GM19240 (cell line): Measurements from ENCODE around the gene COX7B.
"Not testable (repeated sequence)": the region's sequence is repeated elsewhere in the genome, so short reads cannot be mapped to it uniquely, and the experiment has no call there.

Experiments used
- DNase-seq: peaks from one replicate; pipeline ENCODE4 v3.0.0; 2011; ENCODE audit warnings: low spot score; ENCODE audit not compliant: insufficient read length

COX7B gene

GRCh38 chrX:77899081-77899828 is at the start of gene COX7B:
Gene COX7B (plus strand): TSS chrX:77899468. CDS start chrX:77899554, 86 bp downstream.
- DNase-seq: no peak

DNA sequence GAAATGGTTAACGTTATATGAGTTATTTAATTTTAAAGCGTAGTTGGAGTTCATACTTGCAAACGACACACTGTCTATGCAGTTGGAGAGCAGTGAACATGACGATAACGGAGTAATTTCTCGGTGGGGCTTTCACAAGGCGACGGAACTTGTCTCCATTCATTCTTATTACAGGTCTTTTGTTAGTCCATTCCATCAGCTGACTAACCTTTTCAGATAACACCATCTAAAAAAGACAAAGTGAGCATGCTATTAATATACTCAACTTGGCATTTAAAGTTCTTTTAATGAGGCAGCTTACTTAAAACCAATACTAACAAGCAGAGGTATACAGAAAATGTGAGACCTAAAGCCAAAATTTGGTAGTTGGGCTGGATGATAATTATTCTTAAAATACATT is 23.9 kb upstream of the COX7B start:
- no peak for DNase-seq

GRCh38 chrX:77881418-77881817 is 17.9 kb upstream of the COX7B start:
- not testable (repeated sequence) for DNase-seq

DNA sequence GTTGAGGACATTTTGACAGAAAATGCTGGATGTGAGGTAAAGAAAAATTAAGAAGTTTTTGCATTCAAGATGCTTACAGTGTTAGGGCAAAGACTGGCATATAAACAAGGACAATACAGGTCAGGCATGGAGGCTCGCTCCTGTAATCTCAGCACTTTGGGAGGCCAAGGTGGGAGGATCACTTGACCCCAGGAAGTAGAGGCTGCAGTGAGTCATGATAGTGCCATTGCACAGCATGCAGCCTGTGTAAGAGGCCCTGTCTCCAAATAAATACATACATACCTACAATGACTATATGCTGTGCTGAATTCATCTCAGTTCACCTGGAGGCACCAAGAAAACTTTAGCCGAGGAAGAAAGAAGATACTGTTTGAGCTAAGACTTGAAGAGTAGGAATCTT is 6.4 kb upstream of the COX7B start:
- DNase-seq: no peak

- no peak for DNase-seq
These were observed 5.6 kb upstream of the COX7B start for GRCh38 chrX:77893713-77894112.

DNA sequence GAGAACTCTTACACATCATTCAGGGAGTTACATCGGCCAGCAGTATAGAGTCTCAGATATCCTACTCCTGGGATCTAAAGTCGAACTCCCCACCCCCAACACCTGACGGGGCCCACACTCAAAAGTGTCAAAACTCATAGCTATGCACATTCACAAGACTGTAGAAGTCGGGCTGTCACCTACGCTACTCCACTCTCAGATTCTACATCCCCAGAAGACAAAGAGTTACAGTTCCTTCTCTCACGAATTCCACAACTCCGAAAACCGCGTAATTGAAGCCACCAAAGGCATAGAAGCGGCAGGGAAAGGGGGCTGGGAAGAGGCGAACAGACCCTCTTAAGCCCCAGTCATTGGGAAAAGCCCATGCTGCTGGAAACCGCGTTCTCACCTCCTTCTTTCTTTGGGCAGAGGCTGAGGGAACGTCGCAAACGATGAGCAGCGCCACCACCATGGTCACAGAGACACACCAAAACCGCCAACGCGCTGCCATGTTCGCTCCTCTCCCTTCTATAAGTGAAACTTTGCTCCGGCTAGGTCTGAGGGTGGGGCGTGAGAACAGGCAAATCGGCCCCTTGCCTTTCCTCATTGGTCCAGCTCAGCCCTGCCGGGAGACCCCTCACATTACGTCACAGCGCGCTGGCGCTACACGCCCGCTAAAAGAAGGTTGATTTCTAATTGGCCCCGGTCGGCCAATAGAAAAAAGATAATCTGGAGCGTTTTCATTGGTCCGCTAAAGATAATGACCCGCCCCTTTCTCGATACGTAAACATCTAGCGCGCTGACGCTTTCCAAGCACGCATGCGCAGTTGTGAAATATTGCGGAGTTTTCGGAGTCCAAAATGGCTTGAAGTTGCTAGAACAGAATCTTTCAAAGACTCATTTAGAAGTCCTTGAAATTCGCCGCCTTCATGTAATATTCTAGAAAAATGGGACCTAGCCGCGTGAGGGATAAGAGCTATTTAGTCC is 4.1 kb upstream of the COX7B start, which contains the start of gene MAGT1:
TSS of gene MAGT1 (minus strand) at position 515 of the 966 bp plus-strand sequence. CDS start at position 490, 25 bp downstream.
- DNase-seq: peak; percentile 30

GRCh38 chrX:77900688-77901087 is 1.4 kb downstream of the COX7B start:
- no peak for DNase-seq

DNA sequence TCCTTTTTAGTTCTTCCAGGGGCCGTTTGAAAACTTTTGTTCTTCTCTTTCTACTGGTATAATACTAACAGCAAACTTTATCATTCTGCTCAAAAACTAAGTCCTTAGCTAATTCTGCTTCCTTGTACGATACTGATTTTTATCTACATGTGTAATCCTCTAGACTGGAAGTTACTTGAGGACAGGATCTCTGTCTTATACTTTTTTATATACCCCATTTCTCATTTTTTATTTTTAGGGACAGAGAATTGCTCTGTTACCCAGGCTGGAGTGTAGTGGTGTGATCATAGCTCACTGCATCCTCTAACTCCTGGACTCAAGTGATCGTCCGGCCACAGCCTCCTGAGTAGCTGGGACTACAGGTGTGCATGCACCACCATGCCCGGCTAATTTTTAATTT is 2.2 kb downstream of the COX7B start:
- DNase-seq: no peak

GRCh38 chrX:77910108-77910840 is 11.0 kb downstream of the COX7B start, which contains the start of gene ATP7A:
Gene ATP7A (plus strand): TSS chrX:77910693. CDS start chrX:77971642, 60,949 bp downstream.
- peak; percentile 63 for DNase-seq

DNA sequence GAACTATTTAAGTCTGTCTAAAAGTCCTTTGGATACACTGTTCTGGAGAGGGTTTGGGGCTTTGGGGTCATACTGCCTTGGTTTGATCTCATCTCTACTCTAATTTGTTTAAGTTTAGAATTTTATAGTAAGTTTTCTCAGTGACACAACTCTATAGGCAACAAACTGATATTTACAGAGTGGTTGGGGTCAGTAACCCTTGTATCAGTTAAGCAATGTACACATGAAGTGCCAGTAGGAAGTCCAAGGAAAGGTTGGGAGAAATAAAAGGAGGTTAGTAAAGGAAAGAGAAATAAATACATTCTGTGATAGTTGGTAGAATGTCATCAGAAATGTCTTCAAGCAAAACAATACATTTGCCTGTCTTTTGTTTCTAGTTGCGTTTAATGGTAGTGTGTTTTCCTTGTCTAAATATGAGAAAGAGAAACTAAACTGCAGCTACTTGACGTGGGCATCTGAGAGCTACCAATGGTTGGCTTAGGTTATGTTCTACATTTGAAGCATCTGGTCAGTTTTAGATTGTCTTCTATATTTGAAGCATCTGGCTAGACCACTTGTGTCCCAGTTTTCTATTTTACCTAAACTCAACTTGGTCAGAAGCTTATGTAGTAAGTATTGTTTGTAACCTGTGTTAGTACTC is 18.1 kb downstream of the COX7B start:
- DNase-seq: no peak

DNA sequence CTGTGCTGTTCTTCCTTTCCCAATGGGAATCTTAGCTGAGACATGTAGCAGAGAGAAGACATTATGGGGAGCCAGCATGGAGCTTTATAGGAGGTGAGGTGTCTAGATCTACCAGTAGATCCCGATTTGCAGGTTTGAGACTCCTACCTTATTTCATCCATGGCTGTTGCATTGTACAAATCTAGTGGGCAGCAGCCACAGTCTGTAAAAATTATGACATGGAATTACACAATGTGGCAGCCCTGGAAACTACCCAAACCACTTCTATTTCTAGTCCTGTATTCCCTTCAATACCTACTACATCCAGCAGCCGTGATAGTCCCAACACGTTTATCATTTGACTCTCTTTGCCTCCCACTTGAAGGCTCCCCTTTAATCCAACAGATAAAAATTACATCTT is 19.3 kb downstream of the COX7B start:
- DNase-seq: no peak

GRCh38 chrX:77919370-77919769 is 20.1 kb downstream of the COX7B start:
- DNase-seq: not testable (repeated sequence)

DNA sequence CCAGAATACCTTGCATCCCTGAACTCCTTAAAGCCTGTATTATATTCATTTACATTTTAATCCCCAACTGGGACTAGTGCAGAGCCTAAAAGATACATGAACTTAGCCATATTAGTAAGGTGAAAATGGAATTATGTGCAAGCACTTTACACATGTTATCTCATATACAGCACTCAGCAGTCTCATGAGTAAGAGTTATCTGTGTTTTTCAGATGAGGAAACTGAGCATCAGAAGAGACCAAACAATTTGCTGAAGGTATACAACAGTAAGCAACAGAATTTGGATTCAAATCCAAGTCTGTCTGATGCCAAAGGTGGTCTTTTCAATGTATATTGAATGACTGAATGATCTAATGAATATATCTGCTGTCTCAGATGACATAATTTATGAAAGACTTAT is 23.5 kb downstream of the COX7B start:
- no peak for DNase-seq

- DNase-seq: no peak
These were observed 25.1 kb downstream of the COX7B start for GRCh38 chrX:77924320-77924859.

- no peak for DNase-seq
These were observed 26.5 kb downstream of the COX7B start for GRCh38 chrX:77925764-77926163.

GRCh38 chrX:77930581-77930980 is 31.3 kb downstream of the COX7B start:
- DNase-seq: no peak

DNA sequence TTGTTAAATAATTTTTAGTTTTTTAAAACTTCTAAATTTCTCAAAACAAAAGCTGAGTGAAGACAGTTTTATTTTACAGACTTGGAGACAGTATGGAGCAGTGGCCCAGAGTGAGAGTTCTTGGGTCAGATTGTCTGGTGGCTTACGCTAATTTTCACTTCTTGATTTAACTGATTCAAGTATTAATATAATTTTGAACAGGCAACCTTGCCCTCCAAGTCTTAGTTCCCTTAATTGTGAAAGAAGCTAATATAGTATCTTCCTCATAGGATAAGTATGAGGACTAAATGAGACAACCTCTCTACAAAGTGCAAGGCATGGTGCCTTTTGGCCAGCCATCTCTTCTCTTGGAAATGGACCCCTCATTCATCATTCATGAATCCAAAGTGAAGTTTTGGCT is 36.6 kb downstream of the COX7B start:
- no peak for DNase-seq

DNA sequence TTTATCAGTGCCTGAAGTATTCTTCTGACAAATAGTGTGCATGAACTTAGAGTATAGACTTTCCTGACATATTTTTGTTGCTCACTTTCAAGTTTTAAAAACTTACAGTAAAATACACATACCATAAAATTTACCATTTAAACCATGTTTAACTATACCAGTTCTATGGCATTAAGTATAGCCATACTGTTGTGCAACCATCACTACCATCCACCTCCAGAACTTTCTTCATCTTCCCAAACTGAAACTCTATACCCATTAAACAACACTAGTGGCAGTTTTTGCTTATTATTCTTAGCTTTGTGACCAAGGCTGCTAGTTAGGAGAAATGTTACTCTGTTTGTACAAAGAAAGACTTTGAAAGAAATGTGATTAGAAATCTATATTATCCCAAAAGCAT is 37.0 kb downstream of the COX7B start:
- DNase-seq: no peak

- no peak for DNase-seq
These were observed 38.0 kb downstream of the COX7B start for GRCh38 chrX:77937291-77937690.

DNA sequence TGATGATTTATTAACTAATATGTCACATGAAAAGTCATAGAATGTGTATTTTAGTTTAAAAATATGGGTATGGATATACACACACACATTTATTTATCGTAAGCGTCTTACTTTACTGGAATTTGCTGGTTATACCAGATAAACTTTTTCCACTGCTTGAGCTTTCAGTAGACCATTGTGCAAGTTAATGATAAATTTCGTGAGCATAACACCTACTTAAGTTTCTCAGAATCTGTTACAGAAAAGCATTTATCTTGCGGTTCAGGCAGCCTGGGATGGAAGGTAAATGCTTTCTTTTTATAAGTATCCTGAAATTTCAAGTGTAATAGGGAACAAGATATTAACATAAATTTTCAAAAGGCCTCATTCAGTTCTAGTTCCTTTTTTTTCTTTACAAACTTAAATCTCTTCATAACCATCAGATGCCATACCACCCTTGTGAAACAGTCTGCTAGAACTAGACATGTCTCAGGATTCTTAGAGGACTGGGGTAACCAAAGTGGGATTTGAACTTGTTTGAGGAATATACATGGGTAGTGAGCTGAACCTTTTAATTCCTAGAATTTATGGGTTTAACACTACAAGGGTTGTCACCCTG is 38.9 kb downstream of the COX7B start:
- DNase-seq: no peak
